Caco-2 (cell line): ENCODE results near the gene FAT1. TPM values are rescaled to one million over a fixed set of nuclear protein-coding genes. Genes with fewer than 3 reads are reported as not detected.

Experiments used
- BruUV-seq: library from RNA; stranded (reverse); fragments of 400-500 nt; replicated peaks from 2 replicates; lab custom pipeline; 2021; lab: Mats Ljungman, UMichigan
- CTCF ChIA-PET: fragments of 300-600 bp; sonication (Branson Sonifier 250); formaldehyde crosslinking; loops from one replicate; lab custom pipeline; 2022; ENCODE audit warnings: antibody characterized with exemption; lab: Charles Lee
- POLR2A ChIA-PET: fragments of 300-600 bp; sonication (Branson Sonifier 250); formaldehyde crosslinking; loops from one replicate; lab custom pipeline; 2022; ENCODE audit warnings: antibody characterized with exemption; lab: Charles Lee
- DNase-seq, 2 experiments: peaks; one replicate each; pipeline versions ENCODE4 v3.0.0 to v3.0.0-alpha.2; 2020 to 2022
- H3K27me3 ChIP-seq: replicated peaks from 2 replicates; pipeline ENCODE4 v1.6.0; 2011; ENCODE audit warnings: low read length; ENCODE audit not compliant: control insufficient read depth, insufficient read depth
- H3K36me3 ChIP-seq: 2 replicates; pipeline ENCODE4 v1.5.1; 2011; ENCODE audit warnings: low read length; ENCODE audit not compliant: control insufficient read depth, insufficient read depth
- H3K4me1 ChIP-seq: fragments of 250-450 bp; sonication (Bioruptor Pico); 2 replicates; pipeline ENCODE4 v1.5.1; 2020; ENCODE audit warnings: mild to moderate bottlenecking
- H3K4me3 ChIP-seq: 2 replicates; pipeline ENCODE4 v1.5.1; 2011; ENCODE audit warnings: low read depth, mild to moderate bottlenecking, control low read depth, low read length
- H3K9me3 ChIP-seq: fragments of 250-450 bp; sonication (Bioruptor Pico); 2 replicates; pipeline ENCODE4 v1.5.1; 2020; ENCODE audit warnings: mild to moderate bottlenecking, moderate library complexity
- H3K27ac Mint-ChIP-seq: one replicate; pipeline ENCODE4 v1.8.0; 2022; ENCODE audit warnings: mixed read lengths; ENCODE audit not compliant: unreplicated experiment
- H3K27me3 Mint-ChIP-seq: one replicate; pipeline ENCODE4 v1.8.0; 2022; ENCODE audit warnings: mixed read lengths; ENCODE audit not compliant: insufficient read depth, unreplicated experiment
- H3K36me3 Mint-ChIP-seq: one replicate; pipeline ENCODE4 v1.8.0; 2022; ENCODE audit warnings: mild to moderate bottlenecking, mixed read lengths; ENCODE audit not compliant: insufficient read depth, unreplicated experiment
- H3K4me1 Mint-ChIP-seq: one replicate; pipeline ENCODE4 v1.8.0; 2022; ENCODE audit warnings: low read depth, mixed read lengths; ENCODE audit not compliant: unreplicated experiment
- H3K4me3 Mint-ChIP-seq: one replicate; pipeline ENCODE4 v1.8.0; 2022; ENCODE audit warnings: mild to moderate bottlenecking, moderate library complexity, mixed read lengths; ENCODE audit not compliant: unreplicated experiment
- H3K9me3 Mint-ChIP-seq: one replicate; pipeline ENCODE4 v1.8.0; 2022; ENCODE audit warnings: mixed read lengths; ENCODE audit not compliant: unreplicated experiment
- CTCF ChIP-seq, 2 experiments: fragments of 200-600 bp in 1 of 2; IDR thresholded peaks; 1 replicate in 1 of 2; 2 replicates in 1 of 2; pipeline versions ENCODE4 v1.5.1 to v1.8.0; 2011 to 2022; ENCODE audit warnings: antibody characterized with exemption in 1 of 2, control low read depth in 1 of 2, inconsistent platforms in 1 of 2, low read depth in 1 of 2, low read length in 1 of 2, mild to moderate bottlenecking in 1 of 2, moderate library complexity in 1 of 2; ENCODE audit not compliant: insufficient read depth in 1 of 2, severe bottlenecking in 1 of 2, unreplicated experiment in 1 of 2
- intact Hi-C: fragments of 100-400 bp; cut with micrococcal nuclease; formaldehyde crosslinking; loops from one replicate; pipeline ENCODE4 v1.10.0; 2022; ENCODE audit not compliant: unreplicated experiment
- total RNA-seq: library from RNA; stranded (reverse); gene quantifications from 2 replicates; pipeline ENCODE4 v1.2.3, GENCODE V29; 2022

The FAT1 gene
- total RNA-seq, 1 experiment from 2014 or later = 135 TPM

- H3K36me3 Mint-ChIP-seq = peaks cover 87% of the 10 kb centered on the region
- Histone ChIP-seq H3K9me3 (no peaks in the 10 kb centered on the region), H3K36me3 (no peaks in the 10 kb centered on the region; the same call in 1 of the 2 replicates), H3K4me3 (no peak overlapping the region), H3K4me1 (no peaks in the 10 kb centered on the region), H3K27me3 (no peaks in the 10 kb centered on the region)
- no peak for TF ChIP-seq CTCF (IDR thresholded peaks at IDR 0.05; ENCODE audit: insufficient read depth in 1 of 2, low read depth in 1 of 2, low read length in 1 of 2, severe bottlenecking in 1 of 2, unreplicated experiment in 1 of 2)
- no peaks in the 10 kb centered on the region for H3K9me3 Mint-ChIP-seq
- intact Hi-C loops = no loop called here
- no peak overlapping the region for H3K27ac Mint-ChIP-seq
- no peak overlapping the region for H3K4me3 Mint-ChIP-seq
- no TSS peak for BruUV-seq
- H3K4me1 Mint-ChIP-seq = no peaks in the 10 kb centered on the region
- no peak for DNase-seq
- no peaks in the 10 kb centered on the region for H3K27me3 Mint-ChIP-seq
- ChIA-PET CTCF (no interaction called here), POLR2A (no interaction called here)
Observed at GRCh38 chr4:186596850-186597390, 126.7 kb downstream of the FAT1 start.

GRCh38 chr4:186596346-186596745 lies 127.3 kb downstream of the FAT1 start:
- Histone ChIP-seq H3K9me3 (no peaks in the 10 kb centered on the region), H3K27me3 (no peaks in the 10 kb centered on the region), H3K4me3 (no peak overlapping the region), H3K36me3 (no peaks in the 10 kb centered on the region; the same call in 1 of the 2 replicates), H3K4me1 (no peaks in the 10 kb centered on the region)
- no peaks in the 10 kb centered on the region for H3K27me3 Mint-ChIP-seq
- POLR2A ChIA-PET = no interaction called here
- DNase-seq = no peak
- no TSS peak for BruUV-seq
- no peak overlapping the region for H3K4me3 Mint-ChIP-seq
- CTCF ChIA-PET = no interaction called here
- no peak overlapping the region for H3K27ac Mint-ChIP-seq
- intact Hi-C loops = no loop called here
- no peaks in the 10 kb centered on the region for H3K9me3 Mint-ChIP-seq
- no peak for TF ChIP-seq CTCF (IDR thresholded peaks at IDR 0.05; ENCODE audit: insufficient read depth in 1 of 2, low read depth in 1 of 2, low read length in 1 of 2, severe bottlenecking in 1 of 2, unreplicated experiment in 1 of 2)
- H3K36me3 Mint-ChIP-seq = peaks cover 81% of the 10 kb centered on the region
- no peaks in the 10 kb centered on the region for H3K4me1 Mint-ChIP-seq

- H3K4me3 Mint-ChIP-seq = no peak overlapping the region
- DNase-seq = no peak
- ChIA-PET CTCF (no interaction called here), POLR2A (no interaction called here)
- H3K36me3 Mint-ChIP-seq = peaks cover 62% of the 10 kb centered on the region
- Histone ChIP-seq H3K4me3 (no peak overlapping the region), H3K27me3 (no peaks in the 10 kb centered on the region), H3K4me1 (no peaks in the 10 kb centered on the region), H3K36me3 (no peaks in the 10 kb centered on the region; the same call in 1 of the 2 replicates), H3K9me3 (no peaks in the 10 kb centered on the region)
- intact Hi-C loops = no loop called here
- H3K27me3 Mint-ChIP-seq = no peaks in the 10 kb centered on the region
- BruUV-seq = no TSS peak
- H3K9me3 Mint-ChIP-seq = no peaks in the 10 kb centered on the region
- no peak overlapping the region for H3K27ac Mint-ChIP-seq
- no peak for TF ChIP-seq CTCF (IDR thresholded peaks at IDR 0.05; ENCODE audit: insufficient read depth in 1 of 2, low read depth in 1 of 2, low read length in 1 of 2, severe bottlenecking in 1 of 2, unreplicated experiment in 1 of 2)
- no peaks in the 10 kb centered on the region for H3K4me1 Mint-ChIP-seq
Observed at GRCh38 chr4:186593587-186593973, 130.1 kb downstream of the FAT1 start.
